Activated T-cell treated with anti-CD3 and anti-CD28 coated beads for 1 hour (primary cell): ENCODE data around the gene TMEM59L.

Experiments
- DNase-seq: peaks from one replicate; pipeline ENCODE4 v3.0.0-alpha.2; 2020; ENCODE audit warnings: low read depth

Gene TMEM59L

GRCh38 chr19:18659281-18660050, 46.8 kb downstream of the TMEM59L start:
- DNase-seq = no peak

GRCh38 chr19:18660051-18660910, 47.6 kb downstream of the TMEM59L start:
- no peak for DNase-seq

- no peak for DNase-seq
Observed at GRCh38 chr19:18660939-18661670, 48.4 kb downstream of the TMEM59L start.

GRCh38 chr19:18662972-18663732, 50.5 kb downstream of the TMEM59L start:
- no peak for DNase-seq

- no peak for DNase-seq
Observed at GRCh38 chr19:18663940-18664530, 51.4 kb downstream of the TMEM59L start.

GRCh38 chr19:18665771-18666202, 53.1 kb downstream of the TMEM59L start:
- DNase-seq = no peak

GRCh38 chr19:18666317-18666716, 53.6 kb downstream of the TMEM59L start:
- DNase-seq = no peak

- no peak for DNase-seq
Observed at GRCh38 chr19:18666784-18667183, 54.1 kb downstream of the TMEM59L start.

- DNase-seq = no peak
Observed at GRCh38 chr19:18667531-18668251, 55.0 kb downstream of the TMEM59L start.

GRCh38 chr19:18668252-18668631, 55.6 kb downstream of the TMEM59L start:
- no peak for DNase-seq

GRCh38 chr19:18668744-18669523, 56.3 kb downstream of the TMEM59L start:
- DNase-seq = no peak

- no peak for DNase-seq
Observed at GRCh38 chr19:18669524-18669817, 56.8 kb downstream of the TMEM59L start.

- DNase-seq = no peak
Observed at GRCh38 chr19:18669883-18670282, 57.2 kb downstream of the TMEM59L start.

- DNase-seq = no peak
Observed at GRCh38 chr19:18670312-18670711, 57.6 kb downstream of the TMEM59L start.
